Glutamatergic neuron (in vitro differentiated cells): ENCODE measurements around the gene ZNF880. TPM values are rescaled to one million over a fixed set of nuclear protein-coding genes. Genes with fewer than 3 reads are reported as not detected.
"Not testable (repeated sequence)": the region's sequence is repeated elsewhere in the genome, so short reads cannot be mapped to it uniquely, and the experiment has no call there.

Experiments used
- DNase-seq: peaks from one replicate; pipeline ENCODE4 v3.0.0; 2022
- H3K27ac Mint-ChIP-seq: one replicate; pipeline ENCODE4 v1.8.0; 2020; ENCODE audit warnings: mild to moderate bottlenecking, mixed read lengths, inconsistent platforms; ENCODE audit not compliant: unreplicated experiment
- H3K27me3 Mint-ChIP-seq: one replicate; pipeline ENCODE4 v1.8.0; 2020; ENCODE audit warnings: mild to moderate bottlenecking, moderate library complexity, mixed read lengths, inconsistent platforms; ENCODE audit not compliant: unreplicated experiment
- H3K36me3 Mint-ChIP-seq: one replicate; pipeline ENCODE4 v1.8.0; 2020; ENCODE audit warnings: mild to moderate bottlenecking, mixed read lengths, inconsistent platforms; ENCODE audit not compliant: unreplicated experiment
- H3K4me1 Mint-ChIP-seq: one replicate; pipeline ENCODE4 v1.8.0; 2020; ENCODE audit warnings: mild to moderate bottlenecking, low read depth, mixed read lengths, inconsistent platforms; ENCODE audit not compliant: unreplicated experiment
- H3K4me3 Mint-ChIP-seq: one replicate; pipeline ENCODE4 v1.8.0; 2020; ENCODE audit warnings: mild to moderate bottlenecking, mixed read lengths, inconsistent platforms; ENCODE audit not compliant: unreplicated experiment
- H3K9me3 Mint-ChIP-seq: one replicate; pipeline ENCODE4 v1.8.0; 2020; ENCODE audit warnings: mild to moderate bottlenecking, moderate library complexity, mixed read lengths, inconsistent platforms; ENCODE audit not compliant: unreplicated experiment
- total RNA-seq: library from RNA; stranded (reverse); fragmentation: NEBNext Ultra II Directional; extraction: Animal tissue kit (Norgen Biotek cat#: 25700); gene quantifications from one replicate; pipeline ENCODE4 v1.2.1, GENCODE V29; 2021; ENCODE audit not compliant: unreplicated experiment
- TF ChIP-seq, protein P1 (sequence below): fragments of 200-600 bp; sonication (generic); IDR thresholded peaks from one replicate; pipeline ENCODE4 v1.5.0; 2021; ENCODE audit not compliant: partially characterized antibody, unreplicated experiment

The ZNF880 gene
- total RNA-seq, 1 donor from 2014 or later: 24.5 TPM

GRCh38 chr19:52336117-52336790 is 33.5 kb upstream of the ZNF880 start, which contains the start of gene ZNF610:
ZNF610 (plus strand) TSS chr19:52336243; CDS start chr19:52349173, 12,930 bp downstream.
- Mint-ChIP-seq H3K27ac (peak within 1 kb of the TSS; percentile 97), H3K9me3 (peaks cover 16% of the 10 kb centered on the region), H3K4me3 (peak within 1 kb of the TSS; percentile 99), H3K4me1 (no peaks in the 10 kb centered on the region), H3K27me3 (peaks cover 16% of the 10 kb centered on the region), H3K36me3 (peaks cover 20% of the 10 kb centered on the region)
- TF ChIP-seq, protein P1, sequence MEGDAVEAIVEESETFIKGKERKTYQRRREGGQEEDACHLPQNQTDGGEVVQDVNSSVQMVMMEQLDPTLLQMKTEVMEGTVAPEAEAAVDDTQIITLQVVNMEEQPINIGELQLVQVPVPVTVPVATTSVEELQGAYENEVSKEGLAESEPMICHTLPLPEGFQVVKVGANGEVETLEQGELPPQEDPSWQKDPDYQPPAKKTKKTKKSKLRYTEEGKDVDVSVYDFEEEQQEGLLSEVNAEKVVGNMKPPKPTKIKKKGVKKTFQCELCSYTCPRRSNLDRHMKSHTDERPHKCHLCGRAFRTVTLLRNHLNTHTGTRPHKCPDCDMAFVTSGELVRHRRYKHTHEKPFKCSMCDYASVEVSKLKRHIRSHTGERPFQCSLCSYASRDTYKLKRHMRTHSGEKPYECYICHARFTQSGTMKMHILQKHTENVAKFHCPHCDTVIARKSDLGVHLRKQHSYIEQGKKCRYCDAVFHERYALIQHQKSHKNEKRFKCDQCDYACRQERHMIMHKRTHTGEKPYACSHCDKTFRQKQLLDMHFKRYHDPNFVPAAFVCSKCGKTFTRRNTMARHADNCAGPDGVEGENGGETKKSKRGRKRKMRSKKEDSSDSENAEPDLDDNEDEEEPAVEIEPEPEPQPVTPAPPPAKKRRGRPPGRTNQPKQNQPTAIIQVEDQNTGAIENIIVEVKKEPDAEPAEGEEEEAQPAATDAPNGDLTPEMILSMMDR: no peak
- DNase-seq: peak; percentile 89

- Mint-ChIP-seq H3K4me3 (peak overlapping the region; percentile 99), H3K9me3 (peaks cover 14% of the 10 kb centered on the region), H3K36me3 (peaks cover 20% of the 10 kb centered on the region), H3K4me1 (no peaks in the 10 kb centered on the region), H3K27ac (peak overlapping the region; percentile 97), H3K27me3 (peaks cover 13% of the 10 kb centered on the region)
- TF ChIP-seq, protein P1: no peak
- DNase-seq: peak; percentile 28
Observed at GRCh38 chr19:52336791-52337381, 32.8 kb upstream of the ZNF880 start.

- not testable (repeated sequence) for H3K27ac Mint-ChIP-seq, H3K4me3 Mint-ChIP-seq, H3K4me1 Mint-ChIP-seq, H3K36me3 Mint-ChIP-seq, DNase-seq
- Mint-ChIP-seq H3K27me3 (peaks cover 12% of the 10 kb centered on the region), H3K9me3 (peaks cover 11% of the 10 kb centered on the region)
Observed at GRCh38 chr19:52339022-52339421, 30.7 kb upstream of the ZNF880 start.

DNA sequence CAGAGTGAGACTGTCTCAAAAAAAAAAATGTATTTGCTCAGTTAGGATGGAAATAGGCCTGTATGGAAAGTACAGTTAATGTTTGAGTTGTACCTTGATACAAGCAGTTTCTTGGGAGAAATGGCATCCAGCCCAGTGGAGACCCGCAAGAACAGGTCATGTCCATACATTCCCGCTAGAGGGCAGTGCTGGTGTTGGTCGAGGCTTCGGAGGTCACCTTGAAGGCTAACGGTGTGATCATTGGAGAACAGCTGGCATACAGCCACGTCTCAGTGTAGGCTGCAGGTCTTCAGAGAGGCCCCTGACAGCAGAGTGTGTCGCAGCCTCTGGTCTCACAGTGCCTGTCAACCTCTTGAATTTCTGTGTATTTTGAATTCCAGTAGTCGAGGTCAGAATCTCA is 26.2 kb upstream of the ZNF880 start:
- Mint-ChIP-seq H3K27me3 (peaks cover 2% of the 10 kb centered on the region), H3K4me1 (no peaks in the 10 kb centered on the region), H3K4me3 (no peak overlapping the region), H3K27ac (no peak overlapping the region), H3K9me3 (peaks cover 7% of the 10 kb centered on the region), H3K36me3 (peaks cover 15% of the 10 kb centered on the region)
- DNase-seq: peak; percentile 66
- TF ChIP-seq, protein P1: peak; percentile 69

DNA sequence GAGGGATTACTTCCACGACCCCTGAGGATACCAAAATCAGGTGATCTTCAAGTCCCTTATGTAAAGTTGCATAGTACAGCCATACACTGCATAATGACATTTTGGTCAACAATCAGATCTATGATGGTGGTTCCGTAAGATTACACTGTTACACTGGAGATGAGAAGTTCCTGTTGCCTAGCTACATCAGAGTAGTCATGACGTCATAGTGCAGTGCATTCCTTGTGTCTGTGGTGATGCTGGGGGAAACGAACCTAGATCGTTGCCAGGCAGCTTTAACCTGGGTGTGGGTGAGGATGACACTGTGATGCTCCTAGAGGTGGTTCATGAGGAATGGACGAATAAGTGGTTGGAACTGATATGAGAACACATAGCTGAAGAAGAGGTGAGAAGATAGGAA is 24.6 kb upstream of the ZNF880 start:
- DNase-seq: no peak
- Mint-ChIP-seq H3K4me1 (no peaks in the 10 kb centered on the region), H3K4me3 (no peak overlapping the region), H3K27me3 (no peaks in the 10 kb centered on the region), H3K9me3 (peaks cover 4% of the 10 kb centered on the region), H3K36me3 (peaks cover 21% of the 10 kb centered on the region), H3K27ac (no peak overlapping the region)
- TF ChIP-seq, protein P1: no peak
